HEK293 (cell line): ENCODE results near the gene MTHFSD.
"Not testable (repeated sequence)": the region's sequence is repeated elsewhere in the genome, so short reads cannot be mapped to it uniquely, and the experiment has no call there.

Source experiments
- CTCF ChIA-PET: fragments of 350-600 bp; formaldehyde crosslinking; extraction: SDS; loops from one replicate; lab custom pipeline; 2021; ENCODE audit warnings: antibody characterized with exemption; lab: Yijun Ruan, JAX
- POLR2A ChIA-PET: fragments of 300-600 bp; formaldehyde crosslinking; extraction: SDS; loops from one replicate; lab custom pipeline; 2020; ENCODE audit warnings: antibody characterized with exemption, inconsistent platforms; lab: Yijun Ruan, JAX
- H3K27ac ChIP-seq: fragments of 200-500 bp; sonication (Bioruptor generic); 2 replicates; pipeline ENCODE4 v1.5.1; 2014; ENCODE audit warnings: low read depth, low read length, control low read depth, inconsistent platforms; ENCODE audit errors: extremely low read depth
- H3K36me3 ChIP-seq, 2 experiments: fragments of 200-500 bp in 1 of 2; sonication (Bioruptor generic) in 1 of 2; 1 replicate in 1 of 2; 2 replicates in 1 of 2; pipeline ENCODE4 v1.5.1; 2014 to 2017; ENCODE audit warnings: inconsistent platforms in 2 of 2, low read length in 2 of 2; ENCODE audit not compliant: control insufficient read depth in 2 of 2, insufficient read depth in 1 of 2
- H3K4me1 ChIP-seq: fragments of 200-500 bp; sonication (Bioruptor generic); 2 replicates; pipeline ENCODE4 v1.5.1; 2014; ENCODE audit warnings: mild to moderate bottlenecking, low read length, inconsistent platforms; ENCODE audit not compliant: control insufficient read depth, insufficient read depth
- H3K4me3 ChIP-seq: 2 replicates; pipeline ENCODE4 v1.5.1; 2011; ENCODE audit warnings: low read depth, mild to moderate bottlenecking, control low read depth, low read length, moderate library complexity
- H3K9me3 ChIP-seq: fragments of 200-500 bp; sonication (Bioruptor generic); 2 replicates; pipeline ENCODE4 v1.5.1; 2014; ENCODE audit warnings: low read depth, low read length, inconsistent platforms; ENCODE audit not compliant: control insufficient read depth, insufficient read depth
- ZBTB49 ChIP-seq: fragments of 450-650 bp; formaldehyde crosslinking; IDR thresholded peaks from 2 replicates; pipeline ENCODE4 v1.5.1; 2016; ENCODE audit warnings: missing biosample characterization, missing genetic modification characterization, low read depth
- ZNF112 ChIP-seq: fragments of 450-650 bp; formaldehyde crosslinking; IDR thresholded peaks from 2 replicates; pipeline ENCODE4 v1.5.0; 2017; ENCODE audit warnings: missing biosample characterization, missing genetic modification characterization
- ZNF148 ChIP-seq: fragments of 450-650 bp; formaldehyde crosslinking; IDR thresholded peaks from 2 replicates; pipeline ENCODE4 v1.5.0; 2017; ENCODE audit warnings: missing biosample characterization, missing genetic modification characterization, borderline replicate concordance
- ZNF26 ChIP-seq: fragments of 450-650 bp; formaldehyde crosslinking; IDR thresholded peaks from 2 replicates; pipeline ENCODE4 v1.5.1; 2016; ENCODE audit warnings: missing biosample characterization, missing genetic modification characterization
- ZNF280C ChIP-seq: fragments of 450-650 bp; formaldehyde crosslinking; IDR thresholded peaks from 2 replicates; pipeline ENCODE4 v1.5.1; 2016; ENCODE audit warnings: missing biosample characterization, missing genetic modification characterization
- ZNF398 ChIP-seq: fragments of 450-650 bp; formaldehyde crosslinking; IDR thresholded peaks from 2 replicates; pipeline ENCODE4 v1.5.1; 2017; ENCODE audit warnings: missing biosample characterization, missing genetic modification characterization
- ZNF488 ChIP-seq: fragments of 450-650 bp; formaldehyde crosslinking; IDR thresholded peaks from 2 replicates; pipeline ENCODE4 v1.5.1; 2016; ENCODE audit warnings: missing biosample characterization, missing genetic modification characterization
- ZNF513 ChIP-seq: fragments of 450-650 bp; IDR thresholded peaks from 2 replicates; pipeline ENCODE4 v1.5.1; 2018; ENCODE audit warnings: missing biosample characterization, missing genetic modification characterization
- ZNF658 ChIP-seq: fragments of 450-650 bp; formaldehyde crosslinking; IDR thresholded peaks from 2 replicates; pipeline ENCODE4; 2016; ENCODE audit warnings: missing biosample characterization, missing genetic modification characterization
- ZNF776 ChIP-seq: fragments of 450-650 bp; formaldehyde crosslinking; IDR thresholded peaks from 2 replicates; pipeline ENCODE4 v1.5.0; 2017; ENCODE audit warnings: missing biosample characterization, missing genetic modification characterization, borderline replicate concordance

Gene MTHFSD

GRCh38 chr16:86587955-86588354 is 32.9 kb upstream of the MTHFSD start:
- H3K27ac ChIP-seq, POLR2A ChIA-PET, H3K9me3 ChIP-seq, H3K36me3 ChIP-seq, CTCF ChIA-PET, H3K4me3 ChIP-seq, H3K4me1 ChIP-seq: not testable (repeated sequence)
- TF ChIP-seq ZNF513 (tag by site-specific recombination) = peak; percentile 98

GRCh38 chr16:86587487-86587886 is 32.5 kb upstream of the MTHFSD start:
- H3K36me3 ChIP-seq = no peaks in the 10 kb centered on the region
- H3K9me3 ChIP-seq = no peaks in the 10 kb centered on the region
- H3K4me3 ChIP-seq = no peak overlapping the region
- ChIA-PET POLR2A (no interaction called here), CTCF (no interaction called here)
- H3K27ac ChIP-seq = no peak overlapping the region
- TF ChIP-seq ZNF112 (0 out of 2 replicates have a peak, but pooled peaks have one; percentile 54), ZNF488 (peak; percentile 28; the same call in 1 of the 2 replicates), ZNF658 (tag by site-specific recombination) (0 out of 2 replicates have a peak, but pooled peaks have one; percentile 14), ZNF398 (tag by site-specific recombination) (0 out of 2 replicates have a peak, but pooled peaks have one; percentile 7), ZBTB49 (tag by site-specific recombination) (no peak), ZNF148 (tag by site-specific recombination) (0 out of 2 replicates have a peak, but pooled peaks have one; percentile 19), ZNF26 (tag by site-specific recombination) (no peak), ZNF280C (tag by site-specific recombination) (peak; percentile 83; the same call in 1 of the 2 replicates), ZNF776 (tag by site-specific recombination) (0 out of 2 replicates have a peak, but pooled peaks have one; percentile 35)
- H3K4me1 ChIP-seq = no peaks in the 10 kb centered on the region
